GM12872 (cell line): ENCODE data around the gene FGF23.

ENCODE experiments used
- TF ChIP-seq, protein P1 (sequence below): IDR thresholded peaks from 3 replicates; pipeline ENCODE4 v1.5.1; 2011; ENCODE audit warnings: low read depth, mild to moderate bottlenecking, low read length, moderate library complexity; ENCODE audit not compliant: insufficient read depth

Gene FGF23

DNA sequence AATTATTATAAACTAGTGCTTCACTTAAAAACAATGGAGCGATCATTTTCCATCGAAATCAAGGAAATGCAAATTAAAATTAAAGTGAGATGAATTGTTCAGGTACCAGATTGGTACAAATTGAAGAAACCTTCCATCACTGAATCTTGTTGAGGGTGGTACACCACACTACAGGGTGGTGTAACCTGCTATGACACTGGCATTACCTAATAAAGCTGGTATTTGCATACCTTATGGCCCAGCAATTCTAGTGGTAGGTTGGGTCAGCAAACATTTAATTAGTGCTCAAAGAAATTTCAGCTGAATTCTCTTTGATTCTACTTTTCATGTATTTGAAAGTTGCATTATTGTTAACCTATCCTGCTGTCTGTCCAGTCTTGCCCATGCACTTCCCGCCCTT lies 49.3 kb downstream of the FGF23 start:
- TF ChIP-seq, protein P1, sequence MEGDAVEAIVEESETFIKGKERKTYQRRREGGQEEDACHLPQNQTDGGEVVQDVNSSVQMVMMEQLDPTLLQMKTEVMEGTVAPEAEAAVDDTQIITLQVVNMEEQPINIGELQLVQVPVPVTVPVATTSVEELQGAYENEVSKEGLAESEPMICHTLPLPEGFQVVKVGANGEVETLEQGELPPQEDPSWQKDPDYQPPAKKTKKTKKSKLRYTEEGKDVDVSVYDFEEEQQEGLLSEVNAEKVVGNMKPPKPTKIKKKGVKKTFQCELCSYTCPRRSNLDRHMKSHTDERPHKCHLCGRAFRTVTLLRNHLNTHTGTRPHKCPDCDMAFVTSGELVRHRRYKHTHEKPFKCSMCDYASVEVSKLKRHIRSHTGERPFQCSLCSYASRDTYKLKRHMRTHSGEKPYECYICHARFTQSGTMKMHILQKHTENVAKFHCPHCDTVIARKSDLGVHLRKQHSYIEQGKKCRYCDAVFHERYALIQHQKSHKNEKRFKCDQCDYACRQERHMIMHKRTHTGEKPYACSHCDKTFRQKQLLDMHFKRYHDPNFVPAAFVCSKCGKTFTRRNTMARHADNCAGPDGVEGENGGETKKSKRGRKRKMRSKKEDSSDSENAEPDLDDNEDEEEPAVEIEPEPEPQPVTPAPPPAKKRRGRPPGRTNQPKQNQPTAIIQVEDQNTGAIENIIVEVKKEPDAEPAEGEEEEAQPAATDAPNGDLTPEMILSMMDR, result no peak

DNA sequence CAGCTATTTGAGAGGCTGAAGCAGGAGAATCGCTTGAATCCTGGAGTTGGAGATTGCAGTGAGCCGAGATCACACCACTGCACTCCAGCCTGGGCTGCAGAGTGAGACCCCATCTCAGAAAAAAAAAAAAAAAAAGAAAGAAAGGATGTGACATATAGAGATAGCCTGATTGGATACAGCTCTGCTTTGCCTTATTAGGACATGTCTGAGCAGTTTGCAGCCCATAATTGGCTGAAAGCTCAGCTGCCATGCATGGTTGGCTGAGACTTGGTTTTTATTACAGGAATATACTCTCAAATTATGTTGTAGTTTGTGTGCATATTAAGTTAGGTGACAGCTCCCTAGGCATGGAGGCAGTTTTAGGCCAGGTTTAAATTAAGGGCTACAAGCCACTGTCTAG lies 52.2 kb downstream of the FGF23 start:
- TF ChIP-seq, protein P1, result no peak

DNA sequence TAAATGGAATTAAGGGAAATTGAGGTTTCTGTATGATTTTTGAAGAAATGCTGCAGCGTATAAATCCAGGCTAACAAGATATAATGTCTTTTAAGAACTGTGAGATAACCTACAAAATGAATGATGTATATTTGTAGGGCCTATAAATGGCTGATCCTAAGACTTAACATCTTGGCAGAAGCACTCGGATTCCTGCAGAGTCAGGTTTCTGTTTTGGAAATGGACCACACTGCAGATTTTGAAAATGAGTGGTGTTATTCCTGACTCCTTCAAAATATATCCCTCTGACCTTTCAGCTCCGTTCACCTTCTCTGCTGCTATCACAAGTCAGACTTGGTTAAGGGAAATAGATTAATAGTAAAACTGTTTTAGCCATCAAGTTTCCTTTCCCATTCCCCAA lies 53.5 kb downstream of the FGF23 start:
- TF ChIP-seq, protein P1, result no peak

DNA sequence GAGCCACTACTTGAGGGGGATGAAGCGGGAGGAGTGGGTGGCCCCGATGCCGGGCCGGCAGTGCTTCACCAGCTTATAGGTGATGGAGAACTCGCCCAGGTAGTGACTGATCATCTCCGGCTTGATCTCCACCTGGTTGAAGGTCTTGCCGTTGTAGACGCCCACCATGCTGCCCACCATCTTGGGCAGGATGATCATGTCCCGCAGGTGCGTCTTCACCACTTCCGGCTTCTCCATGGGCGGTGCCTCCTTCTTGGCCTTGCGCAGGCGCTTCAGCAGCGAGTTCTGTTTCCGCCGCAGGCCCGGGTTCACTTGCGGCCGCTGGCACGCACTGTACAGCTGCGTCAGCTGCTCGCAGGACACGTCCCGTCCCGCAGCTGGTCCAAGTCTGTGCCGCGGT lies 55.1 kb downstream of the FGF23 start:
- TF ChIP-seq, protein P1, result no peak

DNA sequence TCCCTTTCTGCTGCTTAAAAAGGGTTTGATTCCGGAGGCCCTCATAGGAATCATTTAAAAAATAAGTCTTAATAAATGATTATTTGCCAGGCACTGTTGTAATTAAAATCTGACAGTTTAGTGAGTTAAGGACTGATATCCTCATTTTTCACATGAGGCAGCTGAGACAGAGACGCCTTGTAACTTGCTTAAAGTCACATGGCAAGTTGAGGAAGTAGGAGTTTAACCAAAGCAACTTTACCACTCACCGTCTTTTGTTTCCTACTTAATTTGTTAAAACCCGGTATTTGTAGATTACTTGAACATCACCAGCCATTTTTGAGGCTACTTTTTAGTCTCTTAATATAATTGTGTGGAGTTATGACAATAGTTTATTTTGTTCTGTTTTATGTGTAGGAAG lies 56.1 kb downstream of the FGF23 start:
- TF ChIP-seq, protein P1, result no peak

DNA sequence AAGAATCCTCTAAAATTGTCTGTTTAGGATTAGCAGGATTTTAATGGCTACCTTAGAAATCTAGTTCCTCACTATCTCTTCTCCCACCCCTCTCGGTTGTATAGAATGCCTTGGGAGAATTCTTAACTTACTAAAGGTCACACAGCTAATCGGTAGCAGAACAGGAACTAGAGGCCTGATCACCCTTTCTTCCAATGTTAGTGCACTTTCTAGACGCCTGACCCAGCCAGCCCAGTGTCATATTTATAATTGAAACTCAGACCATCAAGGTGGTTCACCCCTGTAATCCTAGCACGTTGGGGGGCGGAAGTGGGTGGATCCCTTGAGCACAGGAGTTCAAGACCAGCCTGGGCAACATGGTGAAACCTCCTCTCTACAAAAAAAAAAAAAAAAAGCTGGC lies 56.8 kb downstream of the FGF23 start:
- TF ChIP-seq, protein P1, result no peak

DNA sequence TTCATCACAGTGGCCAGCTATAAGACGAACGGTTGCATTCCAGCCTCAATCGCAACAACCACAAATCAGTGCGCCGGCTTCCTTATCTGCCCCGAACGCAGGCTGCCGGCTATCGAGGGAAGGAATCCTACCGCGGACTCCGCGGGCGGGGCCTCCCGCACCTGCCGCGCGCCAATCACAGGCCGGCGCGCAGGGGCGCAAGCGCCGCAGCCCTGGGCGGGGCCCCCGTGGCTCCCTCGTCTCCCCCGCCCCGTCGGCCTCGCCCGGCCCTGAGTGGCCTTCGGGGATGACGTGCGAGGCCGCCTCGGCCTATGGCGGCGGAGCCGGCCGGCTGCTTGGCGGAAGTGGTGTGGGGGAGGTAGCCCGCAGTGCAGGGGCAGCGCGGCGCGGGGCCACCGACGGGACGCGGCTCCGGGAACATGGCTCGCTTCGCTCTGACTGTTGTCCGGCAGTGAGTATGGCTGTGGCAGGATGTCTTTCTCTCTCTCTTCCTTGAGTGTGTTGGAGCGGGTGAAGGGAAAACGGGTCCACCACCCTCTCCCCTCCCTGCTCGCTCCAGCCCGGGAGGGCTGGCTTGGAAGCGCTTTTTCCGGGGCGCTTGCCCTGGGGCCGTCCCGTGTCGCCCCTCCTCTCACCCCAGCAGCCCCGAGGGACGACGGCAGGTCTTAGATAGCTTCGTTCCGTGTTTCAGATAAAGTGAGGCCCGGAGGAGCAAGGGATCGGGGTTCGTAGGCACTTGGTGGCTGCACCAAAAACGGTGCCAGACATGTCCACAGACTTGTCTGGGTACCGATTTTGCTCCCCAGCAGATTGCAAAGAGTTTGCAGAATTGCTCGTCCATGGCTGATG lies 58.4 kb downstream of the FGF23 start, which contains the start of gene TIGAR:
TIGAR (plus strand) TSS at position 361 of the 849 bp plus-strand sequence; CDS start at position 420, 59 bp downstream.
- TF ChIP-seq, protein P1, result no peak
